Keratinocyte (primary cell): ENCODE results near the gene CBX2. TPM values are rescaled to one million over a fixed set of nuclear protein-coding genes. Genes with fewer than 3 reads are reported as not detected.

Experiments
- DNase-seq: peaks from one replicate; pipeline ENCODE4 v3.0.0-alpha.2; 2011; ENCODE audit warnings: low read depth, missing footprints, low spot score
- FAIRE-seq: peaks from 2 replicates; lab custom pipeline; 2011; peaks lifted over from hg19 to GRCh38; lab: Jason Lieb, UNC
- H2AFZ ChIP-seq: 2 replicates; pipeline ENCODE4 v1.6.0; 2012; ENCODE audit warnings: low read length, control low read depth, inconsistent platforms; ENCODE audit not compliant: control insufficient read depth
- H3K27ac ChIP-seq: 2 replicates; pipeline ENCODE4 v1.5.1; 2011; ENCODE audit warnings: low read length; ENCODE audit not compliant: control insufficient read depth, insufficient read depth
- H3K27me3 ChIP-seq: 3 replicates; pipeline ENCODE4 v1.6.0; 2011; ENCODE audit warnings: low read length; ENCODE audit not compliant: control insufficient read depth, insufficient read depth; ENCODE audit errors: extremely low read depth
- H3K36me3 ChIP-seq, 2 experiments: 2 replicates in 1 of 2; 3 replicates in 1 of 2; pipeline ENCODE4 v1.5.1; 2011; ENCODE audit warnings: low read length in 2 of 2, mild to moderate bottlenecking in 1 of 2; ENCODE audit not compliant: control insufficient read depth in 2 of 2, insufficient read depth in 2 of 2; ENCODE audit errors: extremely low read depth in 1 of 2
- H3K4me1 ChIP-seq: 3 replicates; pipeline ENCODE4 v1.5.1; 2011; ENCODE audit warnings: low read length; ENCODE audit not compliant: control insufficient read depth, insufficient read depth; ENCODE audit errors: extremely low read depth
- H3K4me2 ChIP-seq: 3 replicates; pipeline ENCODE4 v1.6.0; 2011; ENCODE audit warnings: low read depth, low read length; ENCODE audit not compliant: control insufficient read depth, insufficient read depth; ENCODE audit errors: extremely low read depth
- H3K4me3 ChIP-seq, 3 experiments: fragments of 200-600 bp in 1 of 3; sonication (generic) in 1 of 3; 2 replicates in 2 of 3; 3 replicates in 1 of 3; pipeline ENCODE4 v1.5.1; 2011 to 2016; ENCODE audit warnings: low read length in 3 of 3, mild to moderate bottlenecking in 3 of 3, control low read depth in 2 of 3, inconsistent platforms in 1 of 3, low read depth in 1 of 3, mixed read lengths in 1 of 3, mixed run types in 1 of 3, moderate library complexity in 1 of 3; ENCODE audit not compliant: control insufficient read depth in 2 of 3, insufficient read depth in 2 of 3; ENCODE audit errors: extremely low read depth in 1 of 3
- H3K79me2 ChIP-seq: 2 replicates; pipeline ENCODE4 v1.6.0; 2012; ENCODE audit warnings: low read length; ENCODE audit not compliant: control insufficient read depth, insufficient read depth
- H3K9ac ChIP-seq: 3 replicates; pipeline ENCODE4 v1.6.0; 2011; ENCODE audit warnings: low read length; ENCODE audit not compliant: control insufficient read depth, insufficient read depth; ENCODE audit errors: extremely low read depth
- H3K9me1 ChIP-seq: 3 replicates; pipeline ENCODE4 v1.6.0; 2011; ENCODE audit warnings: low read length; ENCODE audit not compliant: control insufficient read depth, insufficient read depth; ENCODE audit errors: extremely low read depth
- H3K9me3 ChIP-seq: 2 replicates; pipeline ENCODE4 v1.5.1; 2012; ENCODE audit warnings: low read depth, low read length; ENCODE audit not compliant: control insufficient read depth
- H4K20me1 ChIP-seq: 3 replicates; pipeline ENCODE4 v1.6.0; 2011; ENCODE audit warnings: low read length; ENCODE audit not compliant: control insufficient read depth, insufficient read depth; ENCODE audit errors: extremely low read depth
- EZH2 ChIP-seq: IDR thresholded peaks from one replicate; pipeline ENCODE4 v1.6.1; 2012; ENCODE audit warnings: inconsistent platforms, mild to moderate bottlenecking, low read length, moderate library complexity
- dilution Hi-C: fragments of 300-500 bp; cut with MboI; formaldehyde crosslinking; loops from one replicate; pipeline ENCODE4 v1.7.0; 2020; ENCODE audit warnings: low sequenced_read_pairs; ENCODE audit not compliant: extremely low pct_ligation_motif_present
- polyA plus RNA-seq, 5 experiments: library from polyadenylated mRNA; depleted of rRNA in 3 of 5; stranded (reverse) in 3 of 5; stranded (forward) in 1 of 5; unstranded in 1 of 5; fragments of >200 nt; gene quantifications; 1 replicate in 1 of 5; 2 replicates in 3 of 5; 3 replicates in 1 of 5; pipeline versions ENCODE4 v1.2.1 to v1.2.3, GENCODE V29; 2011 to 2012; ENCODE audit warnings: missing spikeins in 2 of 5, low read depth in 1 of 5, low replicate concordance in 1 of 5
- TF ChIP-seq, protein P1 (sequence below), 3 experiments: IDR thresholded peaks in 1 of 3; conservative IDR thresholded peaks in 1 of 3; optimal IDR thresholded peaks in 1 of 3; 2 replicates in 2 of 3; 3 replicates in 1 of 3; pipeline versions ENCODE3 to v1.5.1; 2011; ENCODE audit warnings: low read length in 3 of 3, mild to moderate bottlenecking in 3 of 3, moderate library complexity in 2 of 3, control low read depth in 1 of 3, inconsistent platforms in 1 of 3; ENCODE audit not compliant: insufficient read depth in 2 of 3; ENCODE audit errors: extremely low read depth in 1 of 3

Gene CBX2
- polyA plus RNA-seq, 1 donor (not counting 4 experiments of a cell fraction or from before 2014, with no cell fraction given), result 1.7 TPM

DNA sequence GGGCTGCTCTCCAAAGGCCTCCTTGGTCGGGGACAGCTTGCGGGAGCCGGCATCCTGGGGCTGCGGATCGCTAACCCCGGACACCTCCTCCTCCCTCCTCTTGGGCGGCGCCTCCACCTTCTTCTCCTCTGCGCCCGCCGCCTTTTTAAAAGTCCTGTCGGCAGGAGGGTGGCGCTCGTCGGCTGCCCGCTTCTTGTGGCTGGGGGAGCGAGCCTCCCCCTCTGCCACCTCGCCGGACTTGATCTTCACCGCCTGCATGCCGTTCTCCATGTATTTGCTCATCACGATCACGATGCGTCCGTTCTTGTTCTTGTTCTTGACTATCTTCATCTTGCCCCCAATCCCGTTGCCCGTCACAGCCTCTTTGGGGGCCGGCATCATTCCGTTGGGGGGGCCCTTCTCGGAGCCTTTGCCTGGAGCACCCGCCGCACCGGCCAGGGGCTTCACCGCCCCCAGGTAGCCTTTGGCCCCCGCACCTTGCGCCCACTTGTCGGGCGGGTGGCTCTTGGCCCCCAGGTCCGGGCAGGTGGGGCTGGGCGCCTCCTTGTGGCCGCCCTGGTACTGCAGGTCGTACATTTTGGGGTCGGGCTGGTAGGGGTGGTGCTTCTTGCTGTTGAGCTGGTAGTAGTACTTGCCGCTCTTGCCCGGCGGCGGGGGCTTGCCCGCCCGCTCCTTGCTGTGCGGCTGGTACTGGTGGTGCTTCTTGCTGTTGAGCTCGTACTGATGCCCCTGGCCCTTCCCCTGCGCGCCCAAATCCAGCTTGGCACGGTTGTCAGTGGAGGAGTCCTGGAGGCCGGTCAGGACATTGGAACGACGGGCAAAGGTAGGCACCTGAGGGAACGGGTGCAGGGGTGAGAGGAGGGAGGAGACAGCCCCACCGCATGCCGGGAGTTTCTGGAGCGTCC lies 56.9 kb downstream of the CBX2 start:
- peaks cover 2% of the 10 kb centered on the region for H3K27me3 ChIP-seq
- no peak overlapping the region for H3K4me2 ChIP-seq
- dilution Hi-C loops, result no loop called here
- peaks cover 5% of the 10 kb centered on the region for H4K20me1 ChIP-seq
- no peak overlapping the region for H3K27ac ChIP-seq
- no peaks in the 10 kb centered on the region for H3K9me1 ChIP-seq
- H3K4me1 ChIP-seq, result peaks cover 22% of the 10 kb centered on the region
- no peak for FAIRE-seq
- H3K4me3 ChIP-seq, result no peak overlapping the region
- no peak overlapping the region for H3K9ac ChIP-seq
- TF ChIP-seq, protein P1, sequence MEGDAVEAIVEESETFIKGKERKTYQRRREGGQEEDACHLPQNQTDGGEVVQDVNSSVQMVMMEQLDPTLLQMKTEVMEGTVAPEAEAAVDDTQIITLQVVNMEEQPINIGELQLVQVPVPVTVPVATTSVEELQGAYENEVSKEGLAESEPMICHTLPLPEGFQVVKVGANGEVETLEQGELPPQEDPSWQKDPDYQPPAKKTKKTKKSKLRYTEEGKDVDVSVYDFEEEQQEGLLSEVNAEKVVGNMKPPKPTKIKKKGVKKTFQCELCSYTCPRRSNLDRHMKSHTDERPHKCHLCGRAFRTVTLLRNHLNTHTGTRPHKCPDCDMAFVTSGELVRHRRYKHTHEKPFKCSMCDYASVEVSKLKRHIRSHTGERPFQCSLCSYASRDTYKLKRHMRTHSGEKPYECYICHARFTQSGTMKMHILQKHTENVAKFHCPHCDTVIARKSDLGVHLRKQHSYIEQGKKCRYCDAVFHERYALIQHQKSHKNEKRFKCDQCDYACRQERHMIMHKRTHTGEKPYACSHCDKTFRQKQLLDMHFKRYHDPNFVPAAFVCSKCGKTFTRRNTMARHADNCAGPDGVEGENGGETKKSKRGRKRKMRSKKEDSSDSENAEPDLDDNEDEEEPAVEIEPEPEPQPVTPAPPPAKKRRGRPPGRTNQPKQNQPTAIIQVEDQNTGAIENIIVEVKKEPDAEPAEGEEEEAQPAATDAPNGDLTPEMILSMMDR (optimal IDR thresholded peaks at IDR 0.05 in 1 of 3, IDR thresholded peaks at IDR 0.05 in 1 of 3, conservative IDR thresholded peaks at IDR 0.05 in 1 of 3; ENCODE audit: extremely low read depth in 1 of 3, insufficient read depth in 2 of 3, low read length in 3 of 3), result peak; percentile 49 to 71 (median 70)
- TF ChIP-seq EZH2, result no peak
- H3K36me3 ChIP-seq, result peaks cover 0 to 6% of the 10 kb centered on the region in 2 experiments
- peaks cover 7% of the 10 kb centered on the region for H3K79me2 ChIP-seq
- no peak for DNase-seq
- no peaks in the 10 kb centered on the region for H3K9me3 ChIP-seq
- H2AFZ ChIP-seq, result no peak overlapping the region

DNA sequence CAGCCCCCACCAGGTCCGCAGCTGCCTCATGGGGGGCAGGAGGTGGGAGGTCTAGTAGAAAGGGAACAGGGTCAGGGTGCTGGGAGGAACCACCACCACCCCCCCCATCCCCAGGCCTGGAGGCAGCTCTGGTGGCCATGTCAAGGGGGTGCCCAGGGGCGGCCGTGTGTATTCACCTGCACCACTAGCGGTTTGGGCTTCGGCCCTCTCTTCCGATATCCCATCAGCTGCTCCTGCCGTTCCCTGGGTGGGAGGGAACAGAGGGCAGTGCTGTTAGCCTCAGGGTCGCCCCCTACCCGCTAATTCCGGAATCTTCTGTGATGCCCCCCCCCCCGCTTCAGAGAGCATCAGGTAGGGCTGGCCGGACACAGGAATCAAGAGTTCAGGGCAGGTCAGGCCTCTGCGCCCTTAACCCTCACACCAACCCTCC lies 57.5 kb downstream of the CBX2 start:
- Histone ChIP-seq H3K27me3 (peaks cover 8% of the 10 kb centered on the region), H3K9ac (no peak overlapping the region), H4K20me1 (peaks cover 5% of the 10 kb centered on the region), H2AFZ (no peak overlapping the region), H3K4me1 (peaks cover 26% of the 10 kb centered on the region), H3K36me3 (peaks cover 0 to 6% of the 10 kb centered on the region in 2 experiments), H3K9me1 (no peaks in the 10 kb centered on the region), H3K4me3 (no peak overlapping the region), H3K27ac (no peak overlapping the region), H3K9me3 (no peaks in the 10 kb centered on the region), H3K79me2 (peaks cover 7% of the 10 kb centered on the region), H3K4me2 (no peak overlapping the region)
- FAIRE-seq (no peak), DNase-seq (no peak)
- TF ChIP-seq, protein P1 (optimal IDR thresholded peaks at IDR 0.05 in 1 of 3, IDR thresholded peaks at IDR 0.05 in 1 of 3, conservative IDR thresholded peaks at IDR 0.05 in 1 of 3; ENCODE audit: extremely low read depth in 1 of 3, insufficient read depth in 2 of 3, low read length in 3 of 3), result no peak
- TF ChIP-seq EZH2, result no peak
- dilution Hi-C loops, result no loop called here
